Retina (tissue), 1 donor: ENCODE measurements around the gene TMEM156.
"Not testable (repeated sequence)": the region's sequence is repeated elsewhere in the genome, so short reads cannot be mapped to it uniquely, and the experiment has no call there.

Experiments
- DNase-seq: peaks from one replicate; pipeline ENCODE4 v3.0.0-alpha.2; 2016

The TMEM156 gene

GRCh38 chr4:39043058-39043860 lies 11.1 kb upstream of the TMEM156 start:
- DNase-seq: peak; percentile 17

- no peak for DNase-seq
These were observed 10.2 kb upstream of the TMEM156 start for GRCh38 chr4:39042366-39042765.

- no peak for DNase-seq
These were observed 6.9 kb upstream of the TMEM156 start for GRCh38 chr4:39039108-39039507.

- DNase-seq: no peak
These were observed 5.7 kb upstream of the TMEM156 start for GRCh38 chr4:39037941-39038340.

- DNase-seq: no peak
These were observed 5.2 kb upstream of the TMEM156 start for GRCh38 chr4:39037491-39037825.

GRCh38 chr4:39036172-39036571 lies 4.0 kb upstream of the TMEM156 start:
- no peak for DNase-seq

GRCh38 chr4:39031590-39032020 lies 604 bp downstream of the TMEM156 start:
- DNase-seq: not testable (repeated sequence)

GRCh38 chr4:39030725-39031124 lies 1.5 kb downstream of the TMEM156 start:
- no peak for DNase-seq

- no peak for DNase-seq
These were observed 2.2 kb downstream of the TMEM156 start for GRCh38 chr4:39029752-39030694.

GRCh38 chr4:39026096-39026495 lies 6.1 kb downstream of the TMEM156 start:
- DNase-seq: no peak

GRCh38 chr4:39025552-39026085 lies 6.6 kb downstream of the TMEM156 start:
- DNase-seq: no peak

- no peak for DNase-seq
These were observed 7.8 kb downstream of the TMEM156 start for GRCh38 chr4:39024311-39024865.

GRCh38 chr4:39023059-39023458 lies 9.2 kb downstream of the TMEM156 start:
- no peak for DNase-seq

GRCh38 chr4:39022241-39022640 lies 10.0 kb downstream of the TMEM156 start:
- DNase-seq: no peak

- DNase-seq: no peak
These were observed 10.6 kb downstream of the TMEM156 start for GRCh38 chr4:39021631-39022030.

- DNase-seq: no peak
These were observed 12.1 kb downstream of the TMEM156 start for GRCh38 chr4:39020130-39020529.

GRCh38 chr4:39014028-39014427 lies 18.2 kb downstream of the TMEM156 start:
- no peak for DNase-seq

GRCh38 chr4:39004758-39005157 lies 27.5 kb downstream of the TMEM156 start:
- DNase-seq: no peak

- DNase-seq: not testable (repeated sequence)
These were observed 30.2 kb downstream of the TMEM156 start for GRCh38 chr4:39002058-39002457.

GRCh38 chr4:38995660-38996005 lies 36.6 kb downstream of the TMEM156 start:
- DNase-seq: no peak

GRCh38 chr4:38994135-38994534 lies 38.1 kb downstream of the TMEM156 start:
- DNase-seq: no peak

GRCh38 chr4:38993683-38994082 lies 38.5 kb downstream of the TMEM156 start:
- no peak for DNase-seq

- DNase-seq: no peak
These were observed 42.0 kb downstream of the TMEM156 start for GRCh38 chr4:38990241-38990640.
